Pancreas (tissue), 10 donors: ENCODE data around the gene EIF5B. TPM values are rescaled to one million over a fixed set of nuclear protein-coding genes. Genes with fewer than 3 reads are reported as not detected.

Experiments used
- ATAC-seq, 4 donors: fragments of 200-7000 bp; cut with Tn5 transposase; one replicate each; pipeline versions ENCODE4 v1.8.0 to v1.9.1; 2020; ENCODE audit warnings: mild to moderate bottlenecking in 4 of 4, moderate library complexity in 4 of 4
- DNase-seq, 6 donors: peaks; one replicate each; pipeline ENCODE4 v3.0.0-alpha.2; 2020
- FAIRE-seq: peaks from 2 replicates; lab custom pipeline; 2012; peaks lifted over from hg19 to GRCh38; lab: Jason Lieb, UNC
- H3K27ac ChIP-seq, 4 donors: fragments of 200-600 bp; sonication (generic); 1 replicate in 3 of 4; 2 replicates in 1 of 4; pipeline versions ENCODE4 v1.5.0 to v1.8.0; 2020
- H3K27me3 ChIP-seq, 4 donors: fragments of 200-600 bp; one replicate each; pipeline ENCODE4 v1.8.0; 2021
- H3K36me3 ChIP-seq, 3 donors: fragments of 200-600 bp; sonication (generic) in 1 of 3; one replicate each; pipeline versions ENCODE4 v1.5.0 to v1.8.0; 2020 to 2021
- H3K4me1 ChIP-seq, 3 donors: fragments of 200-600 bp; one replicate each; pipeline ENCODE4 v1.8.0; 2021
- H3K4me3 ChIP-seq, 4 donors: fragments of 200-600 bp; sonication (generic) in 2 of 4; one replicate each; pipeline versions ENCODE4 v1.5.0 to v1.8.0; 2020 to 2021
- H3K9me3 ChIP-seq, 4 donors: fragments of 200-600 bp; one replicate each; pipeline ENCODE4 v1.8.0; 2021
- WGBS, 2 donors: extraction: QIAGEN DNeasy Blood & Tissue Kit; methylation state at CpG; one replicate each; pipeline ENCODE4 v1.1.7; 2013; 5-methylcytosine and 5-hydroxymethylcytosine counted together
- intact Hi-C, 3 donors: fragments of 100-400 bp; cut with DNase I; formaldehyde crosslinking; loops; one replicate each; pipeline versions ENCODE4 v1.11.1 to v1.14.2; 2022
- polyA plus RNA-seq, 2 donors: library from polyadenylated mRNA; stranded (reverse); fragments of 200-250 nt; gene quantifications; one replicate each; pipeline ENCODE4 v1.2.3, GENCODE V29; 2013
- total RNA-seq, 6 donors: library from RNA; stranded (reverse); fragmentation: NEBNext Ultra II Directional in 4 of 6; extraction: Animal tissue kit (Norgen Biotek cat#: 25700) in 4 of 6; gene quantifications; one replicate each; pipeline versions ENCODE4 v1.2.1 to v1.2.4, GENCODE V29; 2021 to 2023
- TF ChIP-seq, protein P1 (sequence below), 4 donors: fragments of 200-600 bp; sonication (generic) in 3 of 4; IDR thresholded peaks; one replicate each; pipeline versions ENCODE4 v1.5.0 to v1.8.0; 2021; ENCODE audit warnings: antibody characterized with exemption in 4 of 4
- donor health status: healthy with polysubstance abuse.
- donor health status: DM: no; HTN: no; CAD: no; lungs with moderate emphysema.
- donor health status: DM: no; HTN: no; CAD: no.
- donor health status: control.
- donor health status: control.
- donor health status: Bipolar disorder and iron deficiency.
- donor health status: DM: yes; HTN: yes; CAD: no.
- donor health status: DM: no; HTN: no; CAD: no.
- donor health status: DM: no; HTN: no; CAD: no.
- donor health status: DM: yes; HTN: yes; CAD: no.

Gene EIF5B
- total and polyA plus RNA-seq, 8 donors = 15.2 to 55.1 (median 22.8) TPM

DNA sequence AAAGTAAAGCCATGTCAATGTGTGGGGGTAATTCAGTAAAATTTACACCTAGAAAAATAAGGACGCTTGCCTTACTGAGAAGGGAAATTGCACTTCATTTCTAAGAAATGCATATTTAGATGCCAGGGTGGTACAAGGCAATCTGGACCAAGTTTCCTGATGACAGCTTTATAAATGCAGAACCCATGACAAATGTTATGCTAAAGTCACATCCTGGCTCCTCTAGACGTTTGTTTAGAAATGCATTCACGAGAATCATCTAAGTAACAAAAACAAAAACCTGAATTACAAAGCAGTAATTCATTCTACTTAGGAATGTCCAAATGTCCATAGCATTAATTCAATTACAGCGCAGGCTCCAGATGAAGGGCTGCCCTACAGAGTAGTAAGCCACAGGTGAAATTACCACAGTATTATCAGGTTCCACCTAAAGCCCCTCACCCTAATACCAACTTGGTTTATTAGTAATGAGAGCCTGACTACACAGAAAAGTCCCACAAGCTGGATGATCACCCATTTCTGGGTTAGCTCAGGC, 102.8 kb downstream of the EIF5B start:
- Histone ChIP-seq H3K27me3 (no peaks in the 10 kb centered on the region), H3K27ac (no peak overlapping the region), H3K4me3 (no peak overlapping the region), H3K36me3 (peaks cover 0 to 19% (median 0%) of the 10 kb centered on the region in 3 donors), H3K9me3 (no peaks in the 10 kb centered on the region), H3K4me1 (no peaks in the 10 kb centered on the region)
- DNase-seq (no peak), ATAC-seq (no peak), FAIRE-seq (no peak)
- intact Hi-C loops = no loop called here
- 74 to 76% methylated on average over 4 of the region's 4 CpGs for WGBS, 2 donors
- TF ChIP-seq, protein P1, sequence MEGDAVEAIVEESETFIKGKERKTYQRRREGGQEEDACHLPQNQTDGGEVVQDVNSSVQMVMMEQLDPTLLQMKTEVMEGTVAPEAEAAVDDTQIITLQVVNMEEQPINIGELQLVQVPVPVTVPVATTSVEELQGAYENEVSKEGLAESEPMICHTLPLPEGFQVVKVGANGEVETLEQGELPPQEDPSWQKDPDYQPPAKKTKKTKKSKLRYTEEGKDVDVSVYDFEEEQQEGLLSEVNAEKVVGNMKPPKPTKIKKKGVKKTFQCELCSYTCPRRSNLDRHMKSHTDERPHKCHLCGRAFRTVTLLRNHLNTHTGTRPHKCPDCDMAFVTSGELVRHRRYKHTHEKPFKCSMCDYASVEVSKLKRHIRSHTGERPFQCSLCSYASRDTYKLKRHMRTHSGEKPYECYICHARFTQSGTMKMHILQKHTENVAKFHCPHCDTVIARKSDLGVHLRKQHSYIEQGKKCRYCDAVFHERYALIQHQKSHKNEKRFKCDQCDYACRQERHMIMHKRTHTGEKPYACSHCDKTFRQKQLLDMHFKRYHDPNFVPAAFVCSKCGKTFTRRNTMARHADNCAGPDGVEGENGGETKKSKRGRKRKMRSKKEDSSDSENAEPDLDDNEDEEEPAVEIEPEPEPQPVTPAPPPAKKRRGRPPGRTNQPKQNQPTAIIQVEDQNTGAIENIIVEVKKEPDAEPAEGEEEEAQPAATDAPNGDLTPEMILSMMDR (IDR thresholded peaks at IDR 0.05) = no peak

DNA sequence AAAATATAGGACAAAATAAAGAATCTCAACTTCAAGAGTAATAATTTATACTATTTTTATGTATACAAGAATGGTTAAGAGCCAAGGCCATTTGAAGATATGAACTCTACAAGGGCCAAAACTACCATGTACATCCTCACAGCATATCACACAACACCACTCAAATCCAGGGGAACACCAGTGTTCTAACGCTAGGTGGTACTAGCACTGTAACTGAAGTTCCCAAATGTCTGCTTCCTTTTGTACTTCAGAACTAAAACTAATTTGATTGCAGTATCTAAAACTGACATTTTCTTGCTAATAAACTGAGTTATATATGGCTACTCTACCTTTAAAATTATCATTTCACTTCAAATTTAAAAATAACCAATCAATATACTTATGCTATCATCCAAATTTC, 105.6 kb downstream of the EIF5B start:
- DNase-seq (no peak), FAIRE-seq (no peak), ATAC-seq (peak in 1 of 4 donors; percentile 51)
- Histone ChIP-seq H3K9me3 (no peaks in the 10 kb centered on the region), H3K4me3 (no peak overlapping the region), H3K36me3 (peaks cover 0 to 25% (median 0%) of the 10 kb centered on the region in 3 donors), H3K27me3 (no peaks in the 10 kb centered on the region), H3K4me1 (no peaks in the 10 kb centered on the region), H3K27ac (no peak overlapping the region)
- intact Hi-C loops = no loop called here
- TF ChIP-seq, protein P1 (IDR thresholded peaks at IDR 0.05) = peak in 1 of 4 donors; percentile 11
- WGBS, 2 donors = 45 to 72% methylated on average over 1 of the region's 1 CpG

DNA sequence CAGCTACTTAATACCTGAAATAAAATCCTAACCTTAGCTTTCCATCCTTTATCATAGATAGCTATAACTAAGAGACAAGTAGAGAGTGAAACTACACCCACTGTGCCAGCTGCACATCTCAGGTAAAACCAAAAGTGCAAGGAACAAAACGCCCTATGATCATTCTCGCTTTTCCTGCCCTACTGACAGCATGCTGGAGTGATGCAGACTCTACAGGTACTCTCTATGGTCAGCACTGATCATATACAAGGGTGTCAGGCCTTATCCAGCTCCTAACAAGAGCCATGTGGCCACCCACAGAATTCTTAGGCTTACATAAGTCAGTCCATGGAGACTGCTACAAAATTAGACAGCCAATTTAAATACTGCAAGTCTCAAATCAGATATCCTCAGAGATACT, 107.0 kb downstream of the EIF5B start:
- H3K27ac ChIP-seq = no peak overlapping the region
- intact Hi-C loops = no loop called here
- no peak for FAIRE-seq
- WGBS, 2 donors = 85 to 88% methylated on average over 2 of the region's 2 CpGs
- no peak overlapping the region for H3K4me3 ChIP-seq
- H3K4me1 ChIP-seq = no peaks in the 10 kb centered on the region
- no peak for ATAC-seq
- peaks cover 0 to 19% (median 0%) of the 10 kb centered on the region in 3 donors for H3K36me3 ChIP-seq
- TF ChIP-seq, protein P1 (IDR thresholded peaks at IDR 0.05) = no peak
- H3K27me3 ChIP-seq = no peaks in the 10 kb centered on the region
- no peak for DNase-seq
- no peaks in the 10 kb centered on the region for H3K9me3 ChIP-seq

DNA sequence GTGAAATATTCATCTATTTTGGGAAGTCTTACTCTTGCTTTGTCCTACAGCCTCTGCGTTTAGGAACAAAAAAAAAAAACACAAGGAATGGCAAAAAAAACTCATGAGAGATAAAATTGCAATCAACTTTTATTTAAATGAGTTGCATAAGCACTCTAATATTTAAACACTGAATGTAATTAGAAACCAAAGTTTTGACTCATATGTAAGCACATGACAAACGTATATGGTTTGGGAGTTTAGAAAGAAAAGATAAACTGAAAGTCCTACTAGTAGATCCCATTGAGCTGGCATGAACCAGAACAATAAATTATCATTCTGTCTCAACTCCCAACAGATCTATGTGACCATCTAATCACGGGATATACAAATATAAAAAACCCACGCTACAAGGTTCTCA, 107.9 kb downstream of the EIF5B start:
- intact Hi-C loops = no loop called here
- Histone ChIP-seq H3K27ac (no peak overlapping the region), H3K36me3 (peaks cover 0 to 19% (median 0%) of the 10 kb centered on the region in 3 donors), H3K9me3 (no peaks in the 10 kb centered on the region), H3K4me1 (no peaks in the 10 kb centered on the region), H3K27me3 (no peaks in the 10 kb centered on the region), H3K4me3 (no peak overlapping the region)
- WGBS, 2 donors = 72 to 73% methylated on average over 4 of the region's 4 CpGs
- FAIRE-seq = no peak
- DNase-seq = no peak
- TF ChIP-seq, protein P1 (IDR thresholded peaks at IDR 0.05) = no peak
- ATAC-seq = no peak

DNA sequence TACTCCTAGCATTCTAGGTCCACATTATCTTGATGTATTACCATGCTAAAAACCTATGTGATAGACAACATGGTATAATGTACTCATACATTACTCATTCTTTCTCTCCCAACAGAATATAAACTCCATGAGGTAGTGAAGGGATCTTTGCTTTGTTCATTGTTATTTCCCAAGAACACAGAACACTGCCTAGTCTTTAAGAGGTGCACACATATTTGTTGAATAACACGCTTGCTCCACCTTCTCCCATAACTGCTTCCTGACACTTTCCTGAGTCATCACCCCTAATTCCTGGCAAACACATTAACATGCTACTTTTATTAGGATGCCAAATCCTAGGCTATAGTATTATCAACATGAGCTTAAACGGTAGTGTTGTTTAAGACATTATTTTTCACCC, 111.4 kb downstream of the EIF5B start:
- intact Hi-C loops = no loop called here
- TF ChIP-seq, protein P1 (IDR thresholded peaks at IDR 0.05) = no peak
- Histone ChIP-seq H3K27ac (no peak overlapping the region), H3K9me3 (no peaks in the 10 kb centered on the region), H3K27me3 (no peaks in the 10 kb centered on the region), H3K4me1 (no peaks in the 10 kb centered on the region), H3K4me3 (no peak overlapping the region), H3K36me3 (peaks cover 0 to 33% (median 0%) of the 10 kb centered on the region in 3 donors)
- no peak for DNase-seq
- no peak for ATAC-seq
- FAIRE-seq = no peak
- WGBS, 2 donors = 72 to 73% methylated on average over 2 of the region's 2 CpGs
